Anterior cingulate cortex (tissue), 58 donors: ENCODE data around the gene EFNA4.
A peak's percentile ranks its signal among the peaks of the same experiment; 100 is the strongest.

Source experiments
- DNase-seq, 58 donors: peaks; one replicate each; lab custom pipeline; 2025; lab: John Stamatoyannopoulos, UW

Gene EFNA4

DNA sequence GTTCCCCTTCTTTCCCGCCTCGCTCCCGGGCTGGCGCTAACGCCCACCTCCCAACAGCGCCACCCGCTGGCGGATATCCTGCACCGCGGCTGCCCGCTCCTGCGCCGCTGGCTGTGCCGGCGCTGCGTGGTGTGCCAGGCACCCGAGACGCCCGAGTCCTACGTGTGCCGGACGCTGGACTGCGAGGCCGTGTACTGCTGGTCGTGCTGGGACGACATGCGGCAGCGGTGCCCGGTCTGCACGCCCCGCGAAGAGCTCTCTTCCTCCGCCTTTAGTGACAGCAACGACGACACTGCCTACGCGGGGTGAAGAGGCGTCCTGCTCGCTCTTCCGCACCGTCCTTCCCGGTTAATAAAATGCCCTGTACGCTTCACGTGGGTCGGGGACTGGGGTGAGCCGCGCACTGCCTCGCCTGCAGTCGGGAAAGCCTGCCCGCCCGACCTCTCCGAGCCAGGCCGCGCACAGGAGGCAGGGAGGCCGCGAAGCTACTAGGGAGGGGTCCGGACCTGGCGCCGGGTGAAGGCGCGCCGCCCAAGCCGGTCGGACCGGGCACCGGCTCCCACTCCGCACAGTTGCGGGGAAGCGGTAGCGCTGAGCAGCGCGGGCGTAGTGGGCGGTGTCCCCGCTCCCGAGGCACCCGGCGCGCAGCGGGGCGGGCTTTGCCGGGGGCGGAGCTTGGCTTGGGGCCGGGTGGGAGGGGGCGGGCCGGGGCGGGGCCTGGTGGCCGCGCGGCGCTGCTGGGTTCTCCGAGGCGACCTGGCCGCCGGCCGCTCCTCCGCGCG, 12.8 kb upstream of the EFNA4 start, which contains the start of gene ADAM15:
ADAM15 (plus strand) TSS at position 757 of the 782 bp plus-strand sequence. CDS start 71 bp downstream, outside the sequence.
- DNase-seq, result peak in 55 of 58 donors; percentile 21 to 83 (median 72)

DNA sequence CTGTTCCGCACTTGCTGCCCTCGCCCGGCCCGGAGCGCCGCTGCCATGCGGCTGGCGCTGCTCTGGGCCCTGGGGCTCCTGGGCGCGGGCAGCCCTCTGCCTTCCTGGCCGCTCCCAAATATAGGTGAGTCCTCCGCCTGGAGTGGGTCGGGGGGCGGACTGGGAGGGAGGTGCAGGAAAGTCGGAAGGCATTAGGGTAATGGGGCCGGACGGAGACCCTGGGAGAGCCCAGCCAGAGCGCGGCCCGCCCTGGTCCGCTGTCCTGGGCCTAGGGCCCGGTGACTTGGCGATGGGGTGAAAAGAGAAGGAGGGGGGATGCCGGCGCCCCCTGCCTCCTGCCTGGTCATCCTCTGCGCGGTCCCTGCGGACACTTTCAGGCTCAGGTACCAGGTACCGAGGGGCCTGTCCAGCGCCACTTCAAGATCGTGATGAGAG, 12.2 kb upstream of the EFNA4 start:
- DNase-seq, result peak in 4 of 58 donors; percentile 40 to 63 (median 56)

DNA sequence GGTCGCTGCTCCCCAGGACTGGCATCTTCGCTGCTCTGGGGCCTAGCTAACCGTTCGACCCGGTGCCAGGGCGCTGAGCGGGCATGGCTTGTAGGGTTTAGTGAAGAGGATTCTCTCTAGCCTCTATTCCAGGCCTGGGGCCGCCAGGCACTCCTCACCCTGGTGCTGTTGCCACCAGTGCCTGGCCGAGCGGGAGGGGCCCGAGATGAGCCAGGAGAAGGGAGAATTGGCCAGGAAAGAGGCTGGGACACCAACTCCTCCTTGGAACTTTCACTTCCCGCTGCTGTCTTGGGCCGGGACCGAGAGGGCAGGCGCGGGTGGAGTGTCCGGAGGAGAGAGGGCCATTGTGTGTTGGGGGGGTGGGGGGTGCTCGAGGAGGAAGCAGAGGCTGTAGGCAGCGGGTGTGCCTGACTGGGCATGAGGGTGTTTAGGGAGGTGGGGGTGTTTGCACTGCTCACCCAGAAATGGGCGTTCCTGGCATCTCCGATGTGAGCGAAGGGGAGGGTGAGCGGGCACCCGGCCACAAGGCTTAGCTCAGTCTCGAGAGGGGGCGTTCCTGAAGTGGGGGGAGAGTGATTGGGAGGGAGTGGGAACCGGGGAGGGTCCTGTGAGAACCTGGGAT, 11.7 kb upstream of the EFNA4 start:
- DNase-seq, result peak in 44 of 58 donors; percentile 4 to 63 (median 41)

DNA sequence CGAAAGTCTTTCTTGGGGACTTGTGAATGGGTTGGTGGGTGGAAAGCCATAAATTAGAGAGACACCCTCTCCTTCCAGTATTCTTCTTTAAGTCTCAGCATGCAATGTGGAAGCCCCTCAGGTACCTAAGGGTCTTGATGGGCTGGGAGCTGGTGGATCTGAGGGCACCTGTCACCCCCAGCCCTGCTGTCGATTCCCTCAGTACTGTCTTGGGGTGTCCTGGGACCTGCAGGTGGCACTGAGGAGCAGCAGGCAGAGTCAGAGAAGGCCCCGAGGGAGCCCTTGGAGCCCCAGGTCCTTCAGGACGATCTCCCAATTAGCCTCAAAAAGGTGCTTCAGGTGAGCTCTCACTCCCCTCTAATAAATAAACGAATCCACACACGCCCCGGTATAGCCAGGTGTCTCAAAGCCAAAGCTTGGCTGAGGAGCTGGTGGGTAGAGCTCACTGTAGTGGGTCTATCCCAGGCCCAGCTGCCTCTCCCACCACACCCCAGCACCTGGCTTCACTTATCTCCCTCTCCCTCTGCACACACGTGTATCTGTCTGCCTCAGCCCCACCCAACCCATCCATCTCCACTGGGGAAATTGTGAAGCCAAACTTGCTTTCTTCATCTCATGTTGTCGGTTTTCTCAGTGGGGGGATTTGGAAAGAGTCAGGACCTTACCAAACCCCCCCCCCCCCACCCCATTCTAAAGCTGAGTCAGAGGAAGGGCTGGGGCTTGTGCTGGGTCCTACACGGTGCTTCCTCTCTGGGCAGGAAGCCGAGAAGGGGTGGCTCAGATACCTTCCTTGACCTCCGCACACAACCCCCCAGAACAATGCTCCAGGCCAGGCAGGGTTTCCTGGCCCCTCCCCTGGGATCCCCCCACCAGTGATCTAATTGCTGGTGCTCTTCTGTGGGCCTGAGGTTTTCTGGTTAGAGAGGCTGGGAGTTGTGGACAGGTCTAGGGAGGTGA, 10.8 kb upstream of the EFNA4 start:
- DNase-seq, result peak in 1 of 58 donors; percentile 11

DNA sequence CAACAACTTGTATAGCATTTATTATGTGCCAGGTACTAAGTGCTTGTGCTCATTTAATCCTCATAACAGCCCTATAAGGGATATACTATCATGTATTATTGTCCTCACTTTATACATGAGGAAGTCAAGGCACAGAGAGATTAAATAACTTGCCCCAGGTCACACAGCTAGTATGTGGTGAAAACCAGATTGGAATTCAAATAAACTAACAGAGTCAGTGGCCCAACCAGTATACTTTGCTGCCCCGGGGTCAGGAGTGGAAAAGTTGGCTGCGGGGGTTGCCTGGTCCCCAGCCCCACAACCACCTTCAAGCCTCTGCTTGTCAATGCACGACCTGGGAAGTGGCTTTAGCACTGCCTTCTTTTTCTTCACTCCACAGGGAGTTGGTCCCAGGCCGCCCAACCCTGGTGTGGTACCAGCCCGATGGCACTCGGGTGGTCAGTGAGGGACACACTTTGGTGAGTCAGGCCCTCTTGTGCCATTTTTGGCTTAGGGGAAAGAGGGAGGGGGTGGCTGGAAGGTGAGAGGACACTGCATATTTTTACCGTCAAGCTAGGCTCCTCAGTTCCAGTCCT, 9.9 kb upstream of the EFNA4 start:
- DNase-seq, result no peak

DNA sequence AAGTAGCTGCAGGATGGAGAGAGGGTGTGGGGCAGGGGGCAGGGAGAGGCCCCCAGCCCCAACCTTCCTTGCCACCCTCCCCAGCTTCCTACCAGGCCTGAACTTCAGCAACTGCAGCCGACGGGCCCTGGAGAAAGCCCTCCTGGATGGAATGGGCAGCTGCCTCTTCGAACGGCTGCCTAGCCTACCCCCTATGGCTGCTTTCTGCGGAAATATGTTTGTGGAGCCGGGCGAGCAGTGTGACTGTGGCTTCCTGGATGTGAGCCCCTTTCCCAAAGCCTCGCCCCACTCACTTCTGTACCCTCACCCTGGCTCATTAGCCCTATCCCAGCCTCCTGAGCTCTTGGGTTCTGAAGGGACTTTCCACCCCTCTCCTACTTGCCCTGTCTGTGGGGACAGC, 6.4 kb upstream of the EFNA4 start:
- DNase-seq, result no peak

DNA sequence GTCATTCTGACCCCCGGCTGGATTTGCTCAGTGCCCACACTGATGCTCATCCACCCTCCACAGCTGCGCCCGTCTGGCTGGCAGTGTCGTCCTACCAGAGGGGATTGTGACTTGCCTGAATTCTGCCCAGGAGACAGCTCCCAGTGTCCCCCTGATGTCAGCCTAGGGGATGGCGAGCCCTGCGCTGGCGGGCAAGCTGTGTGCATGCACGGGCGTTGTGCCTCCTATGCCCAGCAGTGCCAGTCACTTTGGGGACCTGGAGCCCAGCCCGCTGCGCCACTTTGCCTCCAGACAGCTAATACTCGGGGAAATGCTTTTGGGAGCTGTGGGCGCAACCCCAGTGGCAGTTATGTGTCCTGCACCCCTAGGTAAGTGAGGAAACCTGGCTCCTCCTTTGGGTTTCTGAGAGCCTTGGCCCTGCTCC, 5.7 kb upstream of the EFNA4 start:
- DNase-seq, result no peak

DNA sequence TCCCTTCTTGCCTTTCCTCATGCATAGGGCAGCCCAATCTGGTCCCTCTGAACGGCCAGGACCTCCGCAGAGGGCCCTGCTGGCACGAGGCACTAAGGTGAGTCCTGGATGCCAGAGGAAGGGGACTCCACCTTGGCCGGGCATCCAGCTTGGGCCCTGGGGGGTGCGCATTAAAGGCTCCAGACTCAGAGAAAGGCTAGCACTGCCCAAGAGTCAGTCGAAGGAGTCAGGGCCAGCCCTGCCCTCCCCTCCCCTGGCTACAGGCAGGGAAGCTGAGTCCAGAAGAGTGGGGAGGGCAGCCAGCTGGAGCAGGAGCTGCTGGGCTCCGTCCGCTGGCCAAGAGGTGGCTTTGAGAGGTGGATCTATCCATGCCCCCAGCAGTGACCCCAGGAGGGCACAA, 2.8 kb upstream of the EFNA4 start:
- DNase-seq, result no peak

DNA sequence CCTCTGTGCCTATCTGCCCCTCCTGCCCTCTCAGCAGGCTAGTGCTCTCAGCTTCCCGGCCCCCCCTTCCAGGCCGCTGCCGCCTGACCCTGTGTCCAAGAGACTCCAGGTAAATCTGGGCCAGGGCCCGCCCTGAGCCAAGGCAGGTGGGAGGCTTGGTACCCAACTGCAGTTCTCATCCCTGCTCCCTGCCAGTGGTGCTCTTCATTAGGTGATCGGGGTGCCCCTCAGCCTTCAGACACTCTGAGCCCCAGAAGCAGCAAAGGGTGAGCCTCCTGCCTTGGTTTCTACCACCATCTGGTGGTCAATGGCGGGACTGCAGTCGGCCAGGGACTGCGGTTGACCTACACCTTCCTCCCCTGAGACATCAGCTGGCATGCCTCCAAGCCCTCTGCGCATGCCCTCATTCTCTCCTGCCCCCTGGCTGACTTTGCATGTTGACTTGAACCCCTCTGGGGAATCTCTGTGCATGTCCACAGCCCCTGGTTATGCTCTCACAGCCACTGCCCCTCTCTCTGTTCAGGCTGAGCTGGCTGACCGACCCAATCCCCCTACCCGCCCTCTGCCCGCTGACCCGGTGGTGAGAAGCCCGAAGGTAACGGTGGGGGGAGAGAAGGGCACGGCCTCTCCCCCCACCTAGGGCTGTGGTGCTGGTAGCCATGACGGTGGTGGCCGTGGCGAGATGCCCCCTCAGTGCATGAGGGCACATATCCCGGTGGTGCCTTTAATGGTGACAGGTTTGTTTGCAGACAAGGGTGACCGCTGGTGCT, 2.0 kb upstream of the EFNA4 start:
- DNase-seq, result peak in 52 of 58 donors; percentile 21 to 84 (median 54)

DNA sequence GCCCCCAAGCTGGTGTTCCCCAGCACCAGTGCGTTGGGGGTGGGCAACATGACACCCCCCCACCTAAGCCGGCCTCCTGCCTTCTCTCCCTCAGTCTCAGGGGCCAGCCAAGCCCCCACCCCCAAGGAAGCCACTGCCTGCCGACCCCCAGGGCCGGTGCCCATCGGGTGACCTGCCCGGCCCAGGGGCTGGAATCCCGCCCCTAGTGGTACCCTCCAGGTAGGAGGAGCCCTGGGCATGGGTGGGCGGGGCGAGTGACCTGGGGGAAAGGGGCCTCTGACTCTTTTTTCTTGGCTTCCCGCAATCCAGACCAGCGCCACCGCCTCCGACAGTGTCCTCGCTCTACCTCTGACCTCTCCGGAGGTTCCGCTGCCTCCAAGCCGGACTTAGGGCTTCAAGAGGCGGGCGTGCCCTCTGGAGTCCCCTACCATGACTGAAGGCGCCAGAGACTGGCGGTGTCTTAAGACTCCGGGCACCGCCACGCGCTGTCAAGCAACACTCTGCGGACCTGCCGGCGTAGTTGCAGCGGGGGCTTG, 1.3 kb upstream of the EFNA4 start:
- DNase-seq, result no peak

DNA sequence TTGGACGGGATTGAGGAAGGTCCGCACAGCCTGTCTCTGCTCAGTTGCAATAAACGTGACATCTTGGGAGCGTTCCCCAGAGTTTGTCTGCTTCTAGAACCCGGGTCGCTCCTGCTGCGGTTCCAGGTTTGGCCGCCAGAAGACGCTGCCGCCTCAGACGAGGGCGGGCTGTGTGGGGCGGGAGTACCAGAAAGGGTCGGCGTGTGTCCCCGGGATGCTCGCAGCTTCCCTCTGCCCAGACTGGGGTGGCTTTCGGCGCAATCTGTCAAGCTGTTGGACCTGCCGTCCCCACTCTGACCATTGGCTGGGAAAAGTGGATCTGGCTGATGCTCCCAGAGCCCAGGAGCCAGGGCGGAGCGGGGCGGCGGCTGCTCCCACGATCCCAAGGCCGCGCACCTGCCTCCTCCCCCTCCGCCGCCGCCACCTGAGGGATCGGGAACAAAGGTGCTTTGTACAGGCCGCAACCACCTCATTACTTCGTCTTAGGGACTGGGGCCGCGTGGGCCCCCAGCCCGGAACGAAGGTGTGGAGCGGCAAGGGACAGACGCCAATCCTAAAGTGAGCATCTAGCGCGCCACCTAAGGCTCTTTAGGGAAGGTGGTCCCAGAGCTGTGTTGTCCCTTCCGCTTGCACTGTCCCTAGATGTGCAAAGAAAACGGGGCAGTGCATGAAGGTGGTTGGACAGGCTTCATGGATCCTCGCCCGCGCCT, 683 bp upstream of the EFNA4 start:
- peak in 9 of 58 donors; percentile 6 to 37 (median 13) for DNase-seq

DNA sequence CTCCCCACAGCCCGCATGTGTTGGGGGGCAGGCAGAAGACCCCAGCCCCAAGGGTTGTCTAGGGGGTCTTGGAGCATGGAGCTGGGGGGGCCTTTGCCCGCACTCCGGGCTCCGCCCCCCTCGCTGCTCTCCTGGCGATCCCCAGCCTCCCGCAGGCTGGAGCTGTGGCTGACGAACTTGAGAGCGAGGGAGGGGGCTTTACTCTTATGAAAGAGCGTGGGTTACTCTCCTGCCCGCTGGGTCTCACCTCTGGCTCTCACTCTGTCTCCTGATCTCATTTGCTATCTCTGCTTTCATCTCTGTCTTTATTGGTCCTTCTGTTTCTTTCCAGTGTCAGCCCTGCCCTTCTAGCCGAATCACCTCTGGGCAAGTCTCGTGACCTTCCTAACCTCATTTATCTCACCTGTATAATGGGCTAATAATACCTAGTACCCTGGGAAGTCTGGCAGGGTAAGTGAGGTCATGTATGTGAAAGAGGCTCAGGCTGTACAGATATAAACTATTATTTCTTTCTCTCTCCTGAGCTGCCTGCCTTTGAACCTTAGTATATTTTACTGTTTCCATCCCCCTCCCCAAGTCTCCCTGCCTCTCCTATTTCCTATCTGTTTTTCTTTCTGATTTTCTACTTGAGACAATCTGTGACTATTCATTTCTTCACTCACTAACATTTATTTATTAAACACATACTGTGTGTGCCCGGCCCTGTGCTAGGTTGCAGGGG, 731 bp downstream of the EFNA4 start:
- peak in 1 of 58 donors; percentile 67 for DNase-seq

DNA sequence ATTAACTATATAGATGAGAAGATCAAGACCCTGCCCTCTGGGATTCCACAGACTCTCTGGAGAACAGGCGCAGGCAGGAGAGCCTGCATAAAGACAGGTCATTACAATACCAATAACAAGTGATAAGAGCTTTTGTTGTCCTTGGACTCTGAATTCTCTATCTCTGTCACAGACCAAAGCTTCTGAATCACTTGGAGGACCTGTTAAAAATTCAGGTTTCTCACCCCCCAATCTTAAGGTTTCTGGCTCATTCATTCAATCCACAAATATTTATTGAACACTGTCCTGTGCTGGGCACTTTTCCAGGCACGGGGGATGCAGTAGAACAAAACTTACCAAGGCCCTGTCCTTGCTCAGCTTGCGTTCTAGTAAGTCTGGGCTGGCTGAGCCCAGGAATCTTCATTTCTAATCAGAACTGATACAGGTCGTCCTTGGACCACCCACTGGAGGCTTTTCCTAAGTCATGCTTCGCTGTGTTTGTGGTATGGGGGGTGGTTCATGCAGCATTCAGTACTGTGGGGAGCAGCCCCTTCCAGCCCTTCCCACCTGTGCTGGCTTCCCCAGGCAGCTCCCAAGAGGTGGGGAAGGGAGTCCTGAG, 1.4 kb downstream of the EFNA4 start:
- no peak for DNase-seq

DNA sequence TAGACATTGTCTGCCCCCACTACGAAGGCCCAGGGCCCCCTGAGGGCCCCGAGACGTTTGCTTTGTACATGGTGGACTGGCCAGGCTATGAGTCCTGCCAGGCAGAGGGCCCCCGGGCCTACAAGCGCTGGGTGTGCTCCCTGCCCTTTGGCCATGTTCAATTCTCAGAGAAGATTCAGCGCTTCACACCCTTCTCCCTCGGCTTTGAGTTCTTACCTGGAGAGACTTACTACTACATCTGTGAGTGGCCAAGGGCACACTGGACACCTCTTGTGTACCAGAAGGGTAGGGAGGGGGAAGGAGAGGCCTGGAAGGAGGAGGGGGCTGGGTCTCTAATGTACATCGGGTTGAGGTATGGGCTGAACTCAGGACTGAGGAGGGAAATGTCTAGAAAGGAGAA, 3.2 kb downstream of the EFNA4 start:
- no peak for DNase-seq

DNA sequence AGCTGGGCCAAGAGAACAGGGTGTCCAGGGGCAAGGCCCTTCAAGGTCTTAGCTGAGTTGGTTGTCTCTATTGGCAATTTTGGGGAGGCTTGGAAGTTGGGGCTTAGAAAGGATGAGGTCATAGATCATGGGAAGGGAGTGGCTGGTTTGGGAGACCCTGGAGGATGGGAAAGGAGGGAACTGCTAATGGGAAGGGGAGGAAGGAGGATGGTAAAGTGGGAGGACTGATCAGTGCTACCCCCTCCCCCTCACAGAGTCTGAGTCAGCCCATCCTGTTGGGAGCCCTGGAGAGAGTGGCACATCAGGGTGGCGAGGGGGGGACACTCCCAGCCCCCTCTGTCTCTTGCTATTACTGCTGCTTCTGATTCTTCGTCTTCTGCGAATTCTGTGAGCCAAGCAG, 5.1 kb downstream of the EFNA4 start:
- no peak for DNase-seq

DNA sequence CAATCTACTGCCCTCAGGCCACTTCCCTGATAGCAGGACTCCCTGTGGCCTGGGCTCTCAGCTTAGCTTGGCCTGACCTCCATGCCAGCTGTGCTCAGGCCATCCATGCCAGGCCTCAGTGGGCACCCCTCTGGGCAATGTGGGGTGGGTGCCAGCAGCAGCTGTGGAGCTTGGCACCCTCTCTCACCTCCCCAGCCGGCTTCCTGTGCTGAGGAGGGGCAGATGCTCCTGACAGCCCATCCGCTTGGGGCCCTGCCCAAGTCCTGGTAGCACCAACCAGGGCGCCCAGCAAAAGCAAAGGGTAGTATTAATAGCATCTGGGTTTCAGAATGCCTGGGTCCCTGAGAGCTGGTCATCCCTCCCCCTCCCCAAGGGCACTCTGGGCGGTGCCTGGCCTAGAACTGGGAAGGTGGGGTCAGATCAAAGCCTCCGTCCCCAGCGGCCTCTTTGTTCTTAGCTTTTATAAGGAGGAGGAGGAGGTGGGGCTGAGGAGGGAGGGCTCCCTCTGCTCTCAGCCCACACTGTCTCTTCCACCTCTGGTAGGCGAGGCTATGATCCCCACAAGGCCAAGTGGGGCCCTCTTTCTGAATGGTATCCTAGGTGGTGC, 6.1 kb downstream of the EFNA4 start:
- DNase-seq, result peak in 4 of 58 donors; percentile 10 to 52 (median 20)

DNA sequence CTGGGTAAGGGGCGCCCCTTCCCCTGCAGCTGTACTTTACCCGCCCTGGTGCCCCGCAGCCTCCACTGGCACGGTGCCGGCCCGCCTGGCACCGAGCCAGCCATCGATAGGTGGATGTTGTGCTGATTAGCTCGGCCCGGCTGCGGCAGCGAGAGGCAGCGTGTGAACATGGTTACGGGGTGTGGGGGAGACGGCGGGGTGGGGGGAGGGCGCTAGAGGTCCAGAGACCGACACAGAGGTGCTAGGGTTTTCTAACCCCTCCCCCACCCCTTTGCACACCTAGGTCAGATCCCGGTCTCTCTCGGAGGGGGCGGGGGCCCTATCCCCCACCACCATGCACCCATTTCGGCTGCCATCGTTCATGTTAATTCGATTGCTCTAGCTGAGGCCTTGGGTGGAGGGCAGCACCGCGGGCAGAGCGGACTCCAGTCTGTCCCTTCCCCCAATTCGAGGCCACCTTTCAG, 6.7 kb downstream of the EFNA4 start:
- peak in 3 of 58 donors; percentile 28 to 52 (median 35) for DNase-seq
